ENCODE results near the gene MYO5C.

MYO5C gene

GRCh38 chr15:52164631-52165265, 130.9 kb downstream of the MYO5C start:
- no peak for DNase-seq

- peak; percentile 16 for DNase-seq
These were observed 132.0 kb downstream of the MYO5C start for GRCh38 chr15:52163321-52164190.

GRCh38 chr15:52162876-52163275, 132.7 kb downstream of the MYO5C start:
- no peak for DNase-seq

- DNase-seq: no peak
These were observed 133.3 kb downstream of the MYO5C start for GRCh38 chr15:52162260-52162659.

GRCh38 chr15:52161406-52161966, 134.1 kb downstream of the MYO5C start:
- DNase-seq: no peak

GRCh38 chr15:52159645-52160044, 136.0 kb downstream of the MYO5C start:
- DNase-seq: no peak

- no peak for DNase-seq
These were observed 137.4 kb downstream of the MYO5C start for GRCh38 chr15:52158084-52158765.

GRCh38 chr15:52155878-52156277, 139.7 kb downstream of the MYO5C start:
- DNase-seq: no peak

GRCh38 chr15:52154896-52155865, 140.4 kb downstream of the MYO5C start:
- DNase-seq: no peak

- DNase-seq: no peak
These were observed 141.4 kb downstream of the MYO5C start for GRCh38 chr15:52153900-52154895.

- no peak for DNase-seq
These were observed 144.3 kb downstream of the MYO5C start for GRCh38 chr15:52151353-52151752.

- no peak for DNase-seq
These were observed 144.7 kb downstream of the MYO5C start for GRCh38 chr15:52150871-52151270.

- DNase-seq: no peak
These were observed 145.4 kb downstream of the MYO5C start for GRCh38 chr15:52150043-52150825.

- DNase-seq: no peak
These were observed 147.2 kb downstream of the MYO5C start for GRCh38 chr15:52148403-52148802.

GRCh38 chr15:52146776-52147175, 148.8 kb downstream of the MYO5C start:
- no peak for DNase-seq

- no peak for DNase-seq
These were observed 149.3 kb downstream of the MYO5C start for GRCh38 chr15:52146261-52146660.

GRCh38 chr15:52144656-52145178, 150.9 kb downstream of the MYO5C start:
- no peak for DNase-seq

GRCh38 chr15:52143873-52144272, 151.7 kb downstream of the MYO5C start:
- DNase-seq: no peak

Data from activated gamma-delta T cell treated with Interleukin-2 at 50 U/mL for 16 hours (primary cell).